ENCODE data around the gene PTPN11. TPM values are rescaled to one million over a fixed set of nuclear protein-coding genes. Genes with fewer than 3 reads are reported as not detected.

Gene PTPN11
- total and polyA plus RNA-seq, 2 donors (not counting 3 experiments of a cell fraction or from before 2014, with no cell fraction given): 36.5 to 107 TPM

GRCh38 chr12:112528521-112528920, 109.8 kb downstream of the PTPN11 start:
- Histone ChIP-seq H3K4me1 (ENCODE audit: control insufficient read depth, extremely low read depth, insufficient read depth, low read length) (no peaks in the 10 kb centered on the region), H3K4me2 (ENCODE audit: insufficient read depth, low read length) (no peak overlapping the region), H3K9me1 (replicated peaks; ENCODE audit: control insufficient read depth, extremely low read depth, insufficient read depth, low read length) (no peaks in the 10 kb centered on the region), H3K9me3 (replicated peaks; ENCODE audit: control insufficient read depth, insufficient read depth, low read length) (no peaks in the 10 kb centered on the region), H3K36me3 (ENCODE audit: control insufficient read depth in 2 of 2, extremely low read depth in 1 of 2, insufficient read depth in 2 of 2, low read length in 2 of 2) (no peaks in the 10 kb centered on the region), H3K27ac (ENCODE audit: insufficient read depth, low read depth, low read length) (no peak overlapping the region), H2AFZ (ENCODE audit: low read depth, low read length) (no peak overlapping the region), H3K9ac (replicated peaks; ENCODE audit: extremely low read depth, insufficient read depth, low read length) (no peak overlapping the region), H4K20me1 (replicated peaks; ENCODE audit: control insufficient read depth, extremely low read depth, insufficient read depth, low read length) (no peaks in the 10 kb centered on the region), H3K4me3 (replicated peaks in 1 of 3; ENCODE audit: insufficient read depth in 1 of 3, low read depth in 1 of 3, low read length in 3 of 3) (no peak overlapping the region), H3K27me3 (ENCODE audit: control insufficient read depth in 2 of 2, insufficient read depth in 2 of 2, low read length in 2 of 2) (no peaks in the 10 kb centered on the region), H3K79me2 (ENCODE audit: control insufficient read depth, insufficient read depth, low read length) (no peaks in the 10 kb centered on the region)
- TF ChIP-seq JUN (IDR thresholded peaks at IDR 0.05; ENCODE audit: borderline replicate concordance, insufficient read depth, insufficient read length, low read depth): no peak
- no peak for TF ChIP-seq GATA2 (IDR thresholded peaks at IDR 0.05; ENCODE audit: insufficient read depth, insufficient read length, low read depth, low read length)
- TF ChIP-seq FOS (IDR thresholded peaks at IDR 0.05; ENCODE audit: borderline replicate concordance, insufficient read depth, low read length): no peak
- no peak for TF ChIP-seq EZH2 (IDR thresholded peaks at IDR 0.05; ENCODE audit: borderline replicate concordance, low read depth, low read length, severe bottlenecking)
- no peak for TF ChIP-seq POLR2A (IDR thresholded peaks at IDR 0.05; ENCODE audit: low read depth, low read length)
- TF ChIP-seq MYC (IDR thresholded peaks at IDR 0.05; ENCODE audit: low read depth, low read length): no peak
- TF ChIP-seq MAX (IDR thresholded peaks at IDR 0.05; ENCODE audit: insufficient read depth, insufficient read length): no peak
- no peak for TF ChIP-seq CTCF (IDR thresholded peaks at IDR 0.05; ENCODE audit: extremely low read depth in 1 of 2, insufficient read depth in 1 of 2, low read depth in 1 of 2, low read length in 2 of 2)
- TF ChIP-seq POLR2AphosphoS5 (IDR thresholded peaks at IDR 0.05; ENCODE audit: insufficient read depth, low read depth, low read length): no peak
- FAIRE-seq: no peak
- ChIA-PET POLR2A (no interaction called here), CTCF (no interaction called here)
- no TSS peak for BruUV-seq (replicated peaks)
- DNase-seq (ENCODE audit: low read depth, low spot score): no peak
- intact Hi-C loops (cut with micrococcal nuclease) (no loop called here), dilution Hi-C loops (cut with MboI; ENCODE audit: extremely low pct_ligation_motif_present, low sequenced_read_pairs) (no loop called here)
